HepG2 (cell line): Measurements from ENCODE around the gene LTBR. TPM values are rescaled to one million over a fixed set of nuclear protein-coding genes. Genes with fewer than 3 reads are reported as not detected.

ENCODE experiments used
- GATA4 ChIP-seq: sonication (generic); IDR thresholded peaks from 2 replicates; pipeline ENCODE4 v1.6.1; 2016; ENCODE audit warnings: antibody characterized with exemption, low read depth, borderline replicate concordance
- LCORL ChIP-seq, 2 experiments: fragments of 450-650 bp in 1 of 2; sonication (generic) in 1 of 2; formaldehyde crosslinking in 1 of 2; IDR thresholded peaks; 2 replicates each; pipeline versions ENCODE4 v1.5.0 to v1.6.1; 2017 to 2020; ENCODE audit warnings: antibody characterized with exemption in 1 of 2, missing genetic modification reagents in 1 of 2
- MAX ChIP-seq: IDR thresholded peaks from 2 replicates; pipeline ENCODE4 v1.6.1; 2012; ENCODE audit warnings: inconsistent platforms
- NR2F6 ChIP-seq, 2 experiments: IDR thresholded peaks; 2 replicates each; pipeline ENCODE4 v1.6.1; 2016; ENCODE audit warnings: antibody characterized with exemption in 1 of 2, mild to moderate bottlenecking in 1 of 2
- PHF21A ChIP-seq: sonication (generic); formaldehyde crosslinking; IDR thresholded peaks from 2 replicates; pipeline ENCODE4 v1.5.0; 2020; ENCODE audit warnings: mild to moderate bottlenecking, missing genetic modification reagents
- RBAK ChIP-seq: sonication (generic); formaldehyde crosslinking; IDR thresholded peaks from 2 replicates; pipeline ENCODE4 v1.5.1; 2020; ENCODE audit warnings: mild to moderate bottlenecking, missing genetic modification reagents
- RELA ChIP-seq: sonication (generic); formaldehyde crosslinking; IDR thresholded peaks from 2 replicates; pipeline ENCODE4 v1.4.0; 2020; ENCODE audit warnings: missing genetic modification reagents
- ZBTB25 ChIP-seq: IDR thresholded peaks from 2 replicates; pipeline ENCODE4 v1.6.1; 2018; ENCODE audit warnings: missing genetic modification reagents
- ZFX ChIP-seq: sonication (generic); formaldehyde crosslinking; IDR thresholded peaks from 2 replicates; pipeline ENCODE4 v1.4.0; 2020; ENCODE audit warnings: mild to moderate bottlenecking, low read depth, missing genetic modification reagents, moderate library complexity
- ZNF10 ChIP-seq: sonication (generic); formaldehyde crosslinking; IDR thresholded peaks from 2 replicates; pipeline ENCODE4 v1.4.0; 2020; ENCODE audit warnings: mild to moderate bottlenecking, low read depth, missing genetic modification reagents, borderline replicate concordance
- ZNF34 ChIP-seq: sonication (generic); formaldehyde crosslinking; IDR thresholded peaks from 2 replicates; pipeline ENCODE4 v1.4.0; 2020; ENCODE audit warnings: mild to moderate bottlenecking, missing genetic modification reagents, borderline replicate concordance
- ZNF607 ChIP-seq: sonication (generic); formaldehyde crosslinking; IDR thresholded peaks from 2 replicates; pipeline ENCODE4 v1.5.1; 2020; ENCODE audit warnings: missing genetic modification reagents, mild to moderate bottlenecking, borderline replicate concordance
- ZNF747 ChIP-seq: sonication (generic); formaldehyde crosslinking; IDR thresholded peaks from 2 replicates; pipeline ENCODE4 v1.8.1; 2023; ENCODE audit warnings: missing genetic modification reagents, mild to moderate bottlenecking, borderline replicate concordance
- polyA plus RNA-seq, 8 experiments: library from polyadenylated mRNA; depleted of rRNA in 3 of 8; stranded (reverse) in 7 of 8; unstranded in 1 of 8; fragments of >200 nt; fragmentation: Illumina TruSeq in 4 of 8; extraction: Trizol in 4 of 8; gene quantifications; 2 replicates each; pipeline versions ENCODE4 v1.2.1 to v1.2.3, GENCODE V29; 2011 to 2016; ENCODE audit warnings: low read depth in 4 of 8, missing spikeins in 1 of 8, mixed read lengths in 1 of 8; ENCODE audit not compliant: insufficient read depth in 1 of 8
- total RNA-seq, 5 experiments: library from RNA; depleted of rRNA; stranded (reverse); fragments of >200 nt; fragmentation: Illumina TruSeq; extraction: Trizol; gene quantifications; 2 replicates each; pipeline ENCODE4 v1.2.3, GENCODE V29; 2016; ENCODE audit warnings: low read depth in 1 of 5
- TF ChIP-seq, protein P1 (sequence below): sonication (generic); formaldehyde crosslinking; IDR thresholded peaks from one replicate; pipeline ENCODE4 v1.5.1; 2020; ENCODE audit warnings: mild to moderate bottlenecking, missing genetic modification reagents; ENCODE audit errors: not compliant biosample characterization
- TF ChIP-seq, protein P2 (sequence below): sonication (generic); formaldehyde crosslinking; IDR thresholded peaks from 2 replicates; pipeline ENCODE4 v1.4.0; 2020; ENCODE audit warnings: missing genetic modification reagents
- TF ChIP-seq, protein P3 (sequence below): sonication (generic); formaldehyde crosslinking; IDR thresholded peaks from 2 replicates; pipeline ENCODE4 v1.5.0; 2020; ENCODE audit warnings: mild to moderate bottlenecking, missing genetic modification reagents

Gene LTBR
- total and polyA plus RNA-seq, 2 of the 13 experiments (the other 11 are each of a cell fraction or from before 2014, with no cell fraction given), result 31.4 to 34.8 TPM

DNA sequence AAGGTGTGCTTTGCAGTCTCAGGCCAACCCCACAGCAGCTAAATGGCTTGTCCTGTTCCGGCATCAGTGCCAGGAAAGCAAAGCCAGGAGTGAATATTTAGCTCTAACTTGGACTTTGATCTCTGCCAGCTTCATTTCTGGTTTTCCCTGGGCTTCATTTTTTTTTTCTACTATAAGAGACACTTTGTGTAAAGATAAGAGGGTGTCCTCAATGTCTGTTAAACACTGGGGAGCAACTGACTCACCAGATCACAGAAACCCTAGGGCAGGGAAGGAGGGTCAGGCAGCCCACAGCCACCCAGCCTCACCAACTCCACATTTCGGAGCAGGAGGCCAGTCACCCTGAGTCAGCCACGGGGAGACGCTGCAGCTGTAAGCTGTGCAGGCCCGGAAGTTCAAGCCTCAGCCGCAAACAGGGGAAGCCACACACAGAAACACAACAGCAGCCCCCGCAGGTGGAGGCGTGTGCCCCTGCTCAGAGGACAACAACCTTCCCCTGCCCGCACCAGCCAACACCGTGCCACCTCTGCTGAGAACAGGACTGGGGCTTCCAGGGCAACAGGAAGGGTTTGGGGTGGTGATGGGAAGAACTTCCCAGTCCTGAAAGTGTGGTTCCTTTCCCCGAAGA lies 48.4 kb upstream of the LTBR start (continued):
- TF ChIP-seq, protein P1, sequence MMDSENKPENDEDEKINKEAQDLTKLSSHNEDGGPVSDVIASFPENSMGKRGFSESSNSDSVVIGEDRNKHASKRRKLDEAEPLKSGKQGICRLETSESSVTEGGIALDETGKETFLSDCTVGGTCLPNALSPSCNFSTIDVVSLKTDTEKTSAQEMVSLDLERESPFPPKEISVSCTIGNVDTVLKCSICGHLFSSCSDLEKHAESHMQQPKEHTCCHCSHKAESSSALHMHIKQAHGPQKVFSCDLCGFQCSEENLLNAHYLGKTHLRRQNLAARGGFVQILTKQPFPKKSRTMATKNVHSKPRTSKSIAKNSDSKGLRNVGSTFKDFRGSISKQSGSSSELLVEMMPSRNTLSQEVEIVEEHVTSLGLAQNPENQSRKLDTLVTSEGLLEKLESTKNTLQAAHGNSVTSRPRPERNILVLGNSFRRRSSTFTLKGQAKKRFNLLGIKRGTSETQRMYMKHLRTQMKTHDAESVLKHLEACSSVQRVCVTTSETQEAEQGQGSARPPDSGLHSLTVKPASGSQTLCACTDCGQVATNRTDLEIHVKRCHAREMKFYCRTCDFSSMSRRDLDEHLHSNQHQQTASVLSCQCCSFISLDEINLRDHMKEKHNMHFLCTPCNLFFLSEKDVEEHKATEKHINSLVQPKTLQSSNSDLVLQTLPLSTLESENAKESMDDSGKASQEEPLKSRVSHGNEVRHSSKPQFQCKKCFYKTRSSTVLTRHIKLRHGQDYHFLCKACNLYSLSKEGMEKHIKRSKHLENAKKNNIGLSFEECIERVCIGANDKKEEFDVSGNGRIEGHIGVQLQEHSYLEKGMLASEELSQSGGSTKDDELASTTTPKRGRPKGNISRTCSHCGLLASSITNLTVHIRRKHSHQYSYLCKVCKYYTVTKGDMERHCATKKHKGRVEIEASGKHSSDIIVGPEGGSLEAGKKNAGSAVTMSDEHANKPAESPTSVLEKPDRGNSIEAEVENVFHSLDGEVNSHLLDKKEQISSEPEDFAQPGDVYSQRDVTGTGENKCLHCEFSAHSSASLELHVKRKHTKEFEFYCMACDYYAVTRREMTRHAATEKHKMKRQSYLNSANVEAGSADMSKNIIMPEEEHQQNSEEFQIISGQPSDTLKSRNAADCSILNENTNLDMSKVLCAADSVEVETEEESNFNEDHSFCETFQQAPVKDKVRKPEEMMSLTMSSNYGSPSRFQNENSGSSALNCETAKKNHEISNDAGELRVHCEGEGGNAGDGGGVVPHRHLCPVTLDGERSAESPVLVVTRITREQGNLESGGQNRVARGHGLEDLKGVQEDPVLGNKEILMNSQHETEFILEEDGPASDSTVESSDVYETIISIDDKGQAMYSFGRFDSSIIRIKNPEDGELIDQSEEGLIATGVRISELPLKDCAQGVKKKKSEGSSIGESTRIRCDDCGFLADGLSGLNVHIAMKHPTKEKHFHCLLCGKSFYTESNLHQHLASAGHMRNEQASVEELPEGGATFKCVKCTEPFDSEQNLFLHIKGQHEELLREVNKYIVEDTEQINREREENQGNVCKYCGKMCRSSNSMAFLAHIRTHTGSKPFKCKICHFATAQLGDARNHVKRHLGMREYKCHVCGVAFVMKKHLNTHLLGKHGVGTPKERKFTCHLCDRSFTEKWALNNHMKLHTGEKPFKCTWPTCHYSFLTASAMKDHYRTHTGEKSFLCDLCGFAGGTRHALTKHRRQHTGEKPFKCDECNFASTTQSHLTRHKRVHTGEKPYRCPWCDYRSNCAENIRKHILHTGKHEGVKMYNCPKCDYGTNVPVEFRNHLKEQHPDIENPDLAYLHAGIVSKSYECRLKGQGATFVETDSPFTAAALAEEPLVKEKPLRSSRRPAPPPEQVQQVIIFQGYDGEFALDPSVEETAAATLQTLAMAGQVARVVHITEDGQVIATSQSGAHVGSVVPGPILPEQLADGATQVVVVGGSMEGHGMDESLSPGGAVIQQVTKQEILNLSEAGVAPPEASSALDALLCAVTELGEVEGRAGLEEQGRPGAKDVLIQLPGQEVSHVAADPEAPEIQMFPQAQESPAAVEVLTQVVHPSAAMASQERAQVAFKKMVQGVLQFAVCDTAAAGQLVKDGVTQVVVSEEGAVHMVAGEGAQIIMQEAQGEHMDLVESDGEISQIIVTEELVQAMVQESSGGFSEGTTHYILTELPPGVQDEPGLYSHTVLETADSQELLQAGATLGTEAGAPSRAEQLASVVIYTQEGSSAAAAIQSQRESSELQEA (CRISPR knock-in tag), result no peak
- TF ChIP-seq MAX (no peak), ZNF34 (CRISPR knock-in tag) (no peak), ZNF10 (CRISPR knock-in tag) (no peak), RELA (no peak), LCORL (IDR thresholded peaks at IDR 0.05) (no peak), LCORL (CRISPR knock-in tag; IDR thresholded peaks at IDR 0.05) (peak; percentile 76; the same call in 1 of the 2 replicates), NR2F6 (IDR thresholded peaks at IDR 0.05) (peak; percentile 1; the same call in 1 of the 2 replicates), NR2F6 (CRISPR knock-in tag; IDR thresholded peaks at IDR 0.05) (peak; percentile 49; the same call in 1 of the 2 replicates), PHF21A (CRISPR knock-in tag) (peak; percentile 77), ZNF747 (0 out of 2 replicates have a peak, but pooled peaks have one; percentile 18), GATA4 (no peak), ZNF607 (no peak), RBAK (CRISPR knock-in tag) (peak; percentile 63; the same call in 1 of the 2 replicates), ZBTB25 (no peak), ZFX (CRISPR knock-in tag) (peak; percentile 43)
- TF ChIP-seq, protein P2, sequence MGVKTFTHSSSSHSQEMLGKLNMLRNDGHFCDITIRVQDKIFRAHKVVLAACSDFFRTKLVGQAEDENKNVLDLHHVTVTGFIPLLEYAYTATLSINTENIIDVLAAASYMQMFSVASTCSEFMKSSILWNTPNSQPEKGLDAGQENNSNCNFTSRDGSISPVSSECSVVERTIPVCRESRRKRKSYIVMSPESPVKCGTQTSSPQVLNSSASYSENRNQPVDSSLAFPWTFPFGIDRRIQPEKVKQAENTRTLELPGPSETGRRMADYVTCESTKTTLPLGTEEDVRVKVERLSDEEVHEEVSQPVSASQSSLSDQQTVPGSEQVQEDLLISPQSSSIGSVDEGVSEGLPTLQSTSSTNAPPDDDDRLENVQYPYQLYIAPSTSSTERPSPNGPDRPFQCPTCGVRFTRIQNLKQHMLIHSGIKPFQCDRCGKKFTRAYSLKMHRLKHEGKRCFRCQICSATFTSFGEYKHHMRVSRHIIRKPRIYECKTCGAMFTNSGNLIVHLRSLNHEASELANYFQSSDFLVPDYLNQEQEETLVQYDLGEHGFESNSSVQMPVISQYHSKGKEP (CRISPR knock-in tag), result no peak
- TF ChIP-seq, protein P3, sequence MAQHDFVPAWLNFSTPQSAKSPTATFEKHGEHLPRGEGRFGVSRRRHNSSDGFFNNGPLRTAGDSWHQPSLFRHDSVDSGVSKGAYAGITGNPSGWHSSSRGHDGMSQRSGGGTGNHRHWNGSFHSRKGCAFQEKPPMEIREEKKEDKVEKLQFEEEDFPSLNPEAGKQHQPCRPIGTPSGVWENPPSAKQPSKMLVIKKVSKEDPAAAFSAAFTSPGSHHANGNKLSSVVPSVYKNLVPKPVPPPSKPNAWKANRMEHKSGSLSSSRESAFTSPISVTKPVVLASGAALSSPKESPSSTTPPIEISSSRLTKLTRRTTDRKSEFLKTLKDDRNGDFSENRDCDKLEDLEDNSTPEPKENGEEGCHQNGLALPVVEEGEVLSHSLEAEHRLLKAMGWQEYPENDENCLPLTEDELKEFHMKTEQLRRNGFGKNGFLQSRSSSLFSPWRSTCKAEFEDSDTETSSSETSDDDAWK, result no peak
